ENCODE data around the gene TRAF2.

GRCh38 chr9:136920734-136921231 lies 34.5 kb downstream of the TRAF2 start:
- TF ChIP-seq CTCF (IDR thresholded peaks at IDR 0.05) (no peak), ZFX (IDR thresholded peaks at IDR 0.05; ENCODE audit: borderline replicate concordance) (no peak)
